HK-2 (cell line): ENCODE results near the gene KRT76.
"Not testable (repeated sequence)": the region's sequence is repeated elsewhere in the genome, so short reads cannot be mapped to it uniquely, and the experiment has no call there.

Experiments used
- DNase-seq: peaks from one replicate; pipeline ENCODE4 v3.0.0-alpha.2; 2018; ENCODE audit not compliant: unreplicated experiment

KRT76 gene

GRCh38 chr12:52797529-52797894, 20.4 kb upstream of the KRT76 start:
- DNase-seq, result no peak

DNA sequence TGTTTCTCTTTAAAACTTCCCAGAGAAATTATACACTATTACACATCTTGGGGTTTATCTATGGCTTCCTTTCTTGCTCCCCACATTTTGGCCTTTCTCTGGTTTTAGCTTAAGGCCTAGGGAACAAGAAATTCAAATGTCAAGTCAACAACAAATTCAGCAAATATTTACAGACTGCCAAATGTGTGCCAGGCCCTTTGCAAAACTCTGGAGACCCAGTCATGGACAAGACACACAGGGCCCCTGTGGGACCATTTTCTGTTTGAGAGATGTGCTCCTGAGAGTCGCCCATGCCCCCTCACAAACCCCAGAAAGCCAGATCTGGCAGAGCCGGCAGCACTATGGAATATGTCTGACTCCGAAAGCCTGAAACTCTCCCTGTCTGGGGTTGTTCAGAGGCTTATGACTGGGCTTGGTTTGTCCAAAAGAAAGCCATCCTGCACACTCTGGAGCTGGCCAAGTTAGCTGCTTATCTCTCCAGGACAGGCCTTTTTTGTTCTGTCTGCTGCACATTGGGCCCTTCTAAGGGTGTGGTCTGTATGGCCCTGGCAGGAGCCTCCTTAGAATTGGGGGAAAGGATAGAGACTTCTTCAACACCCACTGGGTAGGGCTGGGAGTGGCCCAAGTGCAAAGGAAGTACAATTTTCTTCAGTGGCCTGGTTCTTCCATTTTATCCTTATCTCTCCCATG, 19.8 kb upstream of the KRT76 start:
- no peak for DNase-seq

- DNase-seq, result no peak
These were observed 19.3 kb upstream of the KRT76 start for GRCh38 chr12:52796429-52796794.

DNA sequence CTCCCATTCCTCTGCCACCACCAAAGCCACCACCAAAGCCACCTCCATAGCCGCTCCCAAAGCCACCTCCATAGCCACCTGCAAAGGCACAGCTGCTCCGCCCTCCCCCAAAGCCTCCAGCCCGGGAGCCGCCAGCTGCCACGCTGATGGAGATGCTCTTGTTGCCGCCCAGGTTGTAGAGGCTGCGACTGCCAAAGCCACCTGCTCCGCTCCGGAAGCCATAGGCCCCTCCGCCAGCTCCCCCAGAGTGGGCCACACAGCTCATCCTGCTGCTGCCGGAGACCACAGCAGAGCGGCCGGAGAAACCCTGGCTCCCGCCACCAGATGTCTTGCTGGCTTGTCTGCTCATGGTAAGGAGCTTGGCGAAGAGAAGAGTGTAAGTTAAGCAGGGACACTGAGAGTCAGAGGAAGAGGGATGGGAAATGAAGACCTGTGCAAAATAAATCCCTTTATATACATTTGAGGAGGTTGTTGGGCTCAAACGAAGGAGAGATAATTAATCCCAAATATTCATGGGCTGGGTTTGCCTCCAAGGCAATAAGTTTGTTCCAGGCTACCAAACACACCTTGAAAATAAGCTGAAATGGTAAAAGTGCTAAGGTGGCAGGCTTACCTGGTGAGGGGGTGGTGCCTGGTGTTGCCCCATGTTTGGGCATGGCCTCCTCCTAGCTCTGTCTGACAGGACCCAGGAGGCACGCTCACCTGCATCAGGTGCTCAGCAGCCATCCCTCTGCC, 18.7 kb upstream of the KRT76 start, which contains the start of gene KRT3:
Gene KRT3 (minus strand): TSS at position 424 of the 735 bp plus-strand sequence. CDS start 75 bp downstream, at position 349.
- no peak for DNase-seq

- not testable (repeated sequence) for DNase-seq
These were observed 18.2 kb upstream of the KRT76 start for GRCh38 chr12:52795332-52795674.

DNA sequence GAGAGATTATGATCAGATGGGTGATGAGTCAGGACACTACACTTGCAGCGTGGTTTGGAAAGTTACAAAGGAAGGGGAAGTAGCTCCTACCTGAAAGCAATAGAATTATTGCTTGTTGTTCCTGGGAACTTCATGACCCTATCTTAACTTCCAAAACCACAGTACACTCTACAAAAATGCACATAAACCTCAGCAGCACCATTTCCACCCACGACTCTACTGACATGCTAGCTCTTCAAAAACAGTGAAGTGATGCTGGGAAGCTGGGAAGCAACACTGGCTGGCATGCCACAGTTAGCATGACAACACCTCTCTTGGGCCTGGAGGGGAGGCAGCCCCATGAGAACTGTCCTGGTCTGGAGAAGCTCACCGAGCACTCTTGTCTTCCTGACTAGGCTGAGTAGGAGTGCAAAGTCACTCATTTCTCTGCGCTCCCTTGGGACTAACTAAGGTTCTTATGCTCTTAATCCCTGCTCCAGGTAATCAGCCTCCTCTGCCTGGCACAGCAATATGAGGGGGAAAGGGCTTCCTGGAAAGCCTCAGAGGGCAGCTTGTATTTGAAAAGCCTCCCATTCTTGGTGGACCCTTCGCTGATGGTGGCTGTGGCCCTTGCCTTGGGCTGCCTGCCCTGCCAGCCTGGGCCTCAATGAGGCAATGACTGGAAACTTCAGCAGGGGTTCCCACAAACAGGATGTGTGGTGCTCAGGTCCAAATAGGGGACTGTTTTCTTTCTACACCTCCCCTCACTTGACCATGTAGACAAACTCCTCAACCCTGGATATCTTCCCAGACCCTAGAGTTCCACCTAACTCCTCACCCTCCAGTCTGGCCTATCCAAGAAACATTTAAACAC, 17.6 kb upstream of the KRT76 start:
- DNase-seq, result no peak

GRCh38 chr12:52792185-52793029, 15.3 kb upstream of the KRT76 start:
- no peak for DNase-seq

DNA sequence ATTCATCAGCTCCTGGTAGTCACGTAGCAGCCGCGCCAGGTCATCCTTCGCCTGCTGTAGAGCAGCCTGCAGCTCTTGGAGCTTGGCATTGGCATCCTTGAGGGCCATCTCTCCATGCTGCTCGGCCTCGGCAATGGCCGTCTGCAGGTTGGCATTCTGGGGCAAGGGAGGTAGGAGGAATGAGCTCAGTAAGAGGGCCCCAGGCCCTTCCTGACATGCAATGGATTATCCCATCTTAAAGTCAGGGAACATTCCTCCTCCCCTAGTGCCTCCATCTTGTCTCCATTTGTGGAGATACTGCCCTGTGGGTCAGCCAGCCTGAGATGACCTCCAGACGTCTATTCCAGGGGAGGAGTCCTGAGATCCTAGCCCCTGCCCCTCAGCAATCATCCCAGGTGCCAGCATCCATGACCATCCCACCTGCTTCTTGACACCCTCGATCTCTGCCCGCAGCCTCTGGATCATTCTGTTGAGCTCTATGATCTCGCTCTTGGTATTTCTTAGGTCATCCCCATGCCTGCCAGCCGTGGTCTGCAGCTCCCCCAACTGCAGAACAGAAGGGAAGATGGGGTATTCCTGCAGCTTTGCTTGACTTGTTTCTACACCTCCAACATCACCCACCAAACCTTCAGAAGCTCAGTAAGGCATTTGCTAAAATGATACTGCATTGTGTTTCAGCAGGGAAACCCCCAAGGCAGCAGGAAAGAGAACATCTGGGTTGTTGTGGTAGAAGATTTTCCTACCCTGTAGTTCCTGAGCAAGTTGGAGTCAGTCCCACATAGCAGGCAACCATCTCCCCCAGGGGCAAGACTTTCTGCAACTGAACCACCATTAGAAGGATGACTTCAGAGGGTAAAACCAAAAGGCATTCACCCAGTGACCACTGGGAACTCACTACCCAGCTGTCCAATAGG, 14.4 kb upstream of the KRT76 start:
- DNase-seq, result no peak

- no peak for DNase-seq
These were observed 13.5 kb upstream of the KRT76 start for GRCh38 chr12:52790427-52791270.

GRCh38 chr12:52789637-52790426, 12.7 kb upstream of the KRT76 start:
- no peak for DNase-seq

- DNase-seq, result no peak
These were observed 11.9 kb upstream of the KRT76 start for GRCh38 chr12:52788876-52789636.

DNA sequence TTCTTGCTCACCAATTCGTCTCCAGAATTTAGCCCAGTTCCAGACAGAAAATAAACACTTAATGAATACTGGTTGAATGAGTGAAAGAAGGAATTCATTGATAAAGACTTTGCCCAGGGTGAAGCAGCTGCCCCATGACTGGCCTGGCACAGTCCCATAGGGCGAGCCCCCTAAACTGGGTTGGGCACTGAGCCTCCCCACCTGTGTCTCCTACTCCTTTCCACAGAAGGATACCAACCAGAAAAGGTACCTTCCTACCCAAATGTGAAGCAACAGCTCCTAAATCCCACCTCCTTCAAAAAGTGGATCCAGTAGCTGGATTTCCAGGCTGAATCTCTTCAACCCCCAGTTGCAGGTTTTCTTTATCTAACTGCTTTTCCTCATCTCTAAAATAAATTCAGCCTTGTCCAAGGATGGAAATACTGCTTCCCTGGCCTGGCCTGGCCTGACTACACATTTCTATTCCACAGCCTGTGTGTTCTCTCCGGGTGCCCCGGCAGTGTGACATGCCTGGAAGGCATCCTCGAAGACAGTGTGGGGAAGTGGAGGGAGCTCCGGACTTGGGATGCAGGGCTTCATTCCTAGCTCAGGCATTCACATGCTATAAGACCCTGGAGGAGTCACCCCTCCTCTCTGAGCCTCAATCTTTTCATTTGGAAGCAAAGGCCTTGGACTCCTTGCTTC, 11.2 kb upstream of the KRT76 start:
- DNase-seq, result no peak

DNA sequence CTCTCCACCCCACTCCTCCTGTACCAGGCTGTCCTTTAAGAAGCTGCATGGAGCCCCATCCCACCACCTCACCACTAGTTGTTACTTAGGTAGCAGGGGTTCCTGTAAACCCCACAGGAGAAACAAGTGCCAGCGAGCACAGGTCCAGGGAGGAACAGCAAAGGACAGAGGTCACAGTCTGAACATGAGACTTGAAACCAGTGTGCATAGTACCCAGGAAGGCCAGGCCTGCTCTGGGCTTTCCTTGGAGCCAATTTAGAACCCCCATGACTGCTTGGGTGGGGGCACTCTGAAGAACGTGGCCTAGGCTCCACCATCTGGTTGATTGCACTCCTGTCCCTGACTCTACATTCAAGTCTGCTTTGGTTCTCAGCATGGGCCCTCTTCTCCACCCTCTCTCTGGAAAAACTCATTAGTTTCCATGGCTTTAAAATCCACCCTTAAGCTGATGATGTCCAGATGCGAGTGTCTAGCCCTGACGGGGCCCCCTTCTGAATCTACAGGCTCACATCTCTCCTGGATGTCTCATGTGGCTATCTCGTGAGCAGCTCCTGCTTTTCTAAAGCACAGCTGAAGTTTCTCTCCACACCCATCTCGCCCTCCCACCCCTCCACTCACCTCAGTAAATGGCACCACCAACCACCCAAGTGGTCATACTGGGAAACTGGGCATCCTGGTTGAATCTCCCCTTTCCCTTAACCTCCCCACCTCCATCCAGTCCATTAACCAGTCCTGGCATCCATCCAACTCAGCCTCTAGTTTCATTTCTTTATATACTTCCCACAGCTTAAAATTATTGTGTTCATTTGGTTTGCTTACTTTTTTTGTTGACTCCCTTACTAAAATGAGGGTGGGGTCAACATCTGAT, 10.4 kb upstream of the KRT76 start:
- DNase-seq, result no peak

DNA sequence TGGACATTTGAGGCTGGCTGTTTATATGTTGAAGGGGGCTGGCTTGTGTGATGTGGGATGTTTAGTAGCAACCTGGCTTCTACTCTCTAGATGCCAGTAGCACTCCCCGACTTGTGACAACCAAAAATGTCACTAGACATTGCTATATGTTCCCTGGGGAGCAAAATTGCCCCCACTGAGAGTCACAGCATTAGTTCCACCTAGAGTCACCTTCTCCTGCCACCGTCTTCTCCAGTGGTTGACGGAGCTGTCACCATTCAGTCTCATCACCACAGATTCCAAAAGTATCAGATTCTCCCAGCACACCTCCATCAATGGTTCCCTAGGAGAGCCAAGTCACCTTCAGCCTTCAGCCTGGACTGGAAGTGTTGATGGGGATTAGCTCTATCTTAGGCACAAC, 7.8 kb upstream of the KRT76 start:
- DNase-seq, result no peak

GRCh38 chr12:52783563-52784316, 6.6 kb upstream of the KRT76 start:
- no peak for DNase-seq

DNA sequence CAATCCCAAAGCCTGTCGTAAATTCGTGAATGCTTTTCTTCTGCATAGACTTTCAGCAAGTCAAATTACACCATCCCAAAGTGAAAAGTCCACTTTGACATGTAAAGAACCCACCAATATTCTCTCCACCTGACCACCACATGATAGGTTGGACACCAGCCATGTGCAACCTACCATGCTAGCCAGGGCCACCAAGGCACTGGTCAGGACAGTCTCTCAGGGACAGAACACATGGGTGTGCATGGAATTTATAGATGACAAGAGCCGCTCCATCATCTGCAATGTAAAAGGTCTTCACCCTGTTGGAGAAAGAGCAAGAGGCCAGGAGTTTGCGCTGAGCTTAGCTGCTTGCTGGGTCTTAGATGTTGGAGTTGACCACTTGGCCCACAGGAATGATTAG, 5.4 kb upstream of the KRT76 start:
- DNase-seq, result no peak
